Measurements from ENCODE around the gene FBXW8. TPM values are rescaled to one million over a fixed set of nuclear protein-coding genes. Genes with fewer than 3 reads are reported as not detected.

Gene FBXW8
- total RNA-seq, 2 experiments from 2014 or later: 7.3 to 8.0 TPM

- H3K36me3 Mint-ChIP-seq: peaks cover 3% of the 10 kb centered on the region
- no peak overlapping the region for H3K4me3 Mint-ChIP-seq
- H3K27me3 Mint-ChIP-seq: no peaks in the 10 kb centered on the region
- no peaks in the 10 kb centered on the region for H3K9me3 Mint-ChIP-seq
- no peak for DNase-seq
- H3K4me1 Mint-ChIP-seq: peaks cover 6% of the 10 kb centered on the region
- no peak overlapping the region for H3K27ac Mint-ChIP-seq
Observed at GRCh38 chr12:117003883-117004404, 93.2 kb downstream of the FBXW8 start.

GRCh38 chr12:117005417-117006046, 94.8 kb downstream of the FBXW8 start:
- H3K36me3 Mint-ChIP-seq: peaks cover 6% of the 10 kb centered on the region
- H3K4me3 Mint-ChIP-seq: no peak overlapping the region
- H3K27ac Mint-ChIP-seq: no peak overlapping the region

GRCh38 chr12:117006333-117006732, 95.6 kb downstream of the FBXW8 start:
- no peak overlapping the region for H3K27ac Mint-ChIP-seq
- peaks cover 9% of the 10 kb centered on the region for H3K36me3 Mint-ChIP-seq
- no peak for DNase-seq
- H3K9me3 Mint-ChIP-seq: no peaks in the 10 kb centered on the region
- H3K27me3 Mint-ChIP-seq: no peaks in the 10 kb centered on the region
- peaks cover 6% of the 10 kb centered on the region for H3K4me1 Mint-ChIP-seq
- no peak overlapping the region for H3K4me3 Mint-ChIP-seq

More at GRCh38 chr12:117005417-117006046, 94.8 kb downstream of the FBXW8 start:
- peaks cover 6% of the 10 kb centered on the region for H3K4me1 Mint-ChIP-seq
- H3K9me3 Mint-ChIP-seq: no peaks in the 10 kb centered on the region
- H3K27me3 Mint-ChIP-seq: no peaks in the 10 kb centered on the region
- DNase-seq: no peak

DNA sequence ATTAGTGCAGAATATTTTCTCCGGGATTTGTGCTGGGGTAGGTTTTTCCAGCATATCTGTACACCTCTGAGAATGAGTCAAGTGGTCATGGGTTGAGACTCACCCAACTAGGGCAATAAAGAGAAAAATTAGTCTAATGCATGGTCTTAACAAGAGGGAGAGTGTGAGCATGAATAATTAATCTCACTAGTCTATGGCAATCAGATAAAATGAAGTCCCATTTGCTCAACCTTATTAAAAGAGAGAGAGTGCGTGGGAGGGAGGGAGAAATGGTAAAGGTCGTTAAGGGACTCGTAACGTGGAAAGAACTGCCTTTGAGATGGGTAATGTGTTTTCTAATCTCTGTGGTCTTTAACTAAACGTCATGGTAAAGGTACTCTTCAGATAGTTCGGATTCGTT, 96.8 kb downstream of the FBXW8 start:
- no peak for DNase-seq
- peaks cover 4% of the 10 kb centered on the region for H3K9me3 Mint-ChIP-seq
- H3K36me3 Mint-ChIP-seq: peaks cover 19% of the 10 kb centered on the region
- no peak overlapping the region for H3K4me3 Mint-ChIP-seq
- peaks cover 6% of the 10 kb centered on the region for H3K4me1 Mint-ChIP-seq
- no peaks in the 10 kb centered on the region for H3K27me3 Mint-ChIP-seq
- no peak overlapping the region for H3K27ac Mint-ChIP-seq

DNA sequence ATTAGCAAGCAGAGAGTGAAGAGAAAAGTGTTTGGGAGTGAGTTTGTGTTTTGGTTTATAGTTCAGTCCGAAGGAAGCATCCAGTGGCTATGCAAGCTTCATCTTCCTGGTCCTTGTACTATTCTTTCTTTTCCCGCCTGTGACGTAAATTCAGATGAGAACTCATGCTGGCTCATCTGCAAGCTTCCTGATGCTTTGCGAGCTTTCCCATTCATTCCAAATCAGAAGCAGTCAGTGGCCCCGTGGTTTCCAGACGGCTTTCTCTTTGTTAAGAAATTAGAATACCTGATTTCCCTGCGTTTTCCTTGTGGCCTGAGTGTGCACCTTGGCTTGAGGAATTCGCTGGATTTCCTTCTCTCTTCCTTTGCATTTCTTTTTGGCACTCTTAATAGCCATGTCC, 99.0 kb downstream of the FBXW8 start:
- no peak for DNase-seq
- peaks cover 13% of the 10 kb centered on the region for H3K9me3 Mint-ChIP-seq
- H3K27ac Mint-ChIP-seq: no peak overlapping the region
- H3K27me3 Mint-ChIP-seq: no peaks in the 10 kb centered on the region
- H3K4me3 Mint-ChIP-seq: no peak overlapping the region
- H3K4me1 Mint-ChIP-seq: peaks cover 6% of the 10 kb centered on the region
- peaks cover 39% of the 10 kb centered on the region for H3K36me3 Mint-ChIP-seq

DNA sequence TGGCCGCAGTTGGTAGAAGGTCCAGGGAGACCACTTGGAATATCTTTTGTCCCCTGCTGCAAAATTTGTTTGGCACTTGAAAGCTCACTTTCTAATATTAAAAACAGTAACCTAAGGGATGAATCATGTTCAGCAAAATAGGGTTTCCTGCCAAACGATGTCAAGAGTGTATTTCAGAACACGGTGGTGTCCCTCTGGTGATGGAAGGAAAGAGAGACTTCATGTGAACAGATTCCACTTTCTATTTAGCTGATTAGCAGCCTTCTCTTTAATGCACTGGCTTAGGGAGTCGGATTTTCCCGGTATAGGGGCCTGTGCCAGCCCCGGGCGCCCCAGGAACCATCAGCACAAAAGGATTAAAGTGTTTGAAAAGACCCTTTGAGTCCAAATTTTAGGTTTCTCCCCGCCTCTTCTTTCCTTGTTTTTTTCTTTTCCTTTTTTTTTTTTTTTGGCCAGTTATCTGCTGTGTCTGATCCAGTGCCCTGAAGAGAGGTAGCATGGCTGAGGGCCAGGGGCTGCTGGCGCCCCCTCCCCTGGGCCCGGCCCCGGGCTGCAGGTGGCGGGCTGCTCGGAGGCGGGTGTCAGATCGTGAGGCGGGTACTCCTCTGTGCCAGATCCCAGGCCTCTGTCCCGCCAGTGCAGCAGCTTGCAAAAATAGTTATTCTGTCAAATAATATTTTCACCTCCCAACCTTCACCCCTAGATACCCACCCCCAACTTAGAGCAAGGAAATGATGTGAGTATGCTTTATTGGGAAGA, 100.1 kb downstream of the FBXW8 start:
- Mint-ChIP-seq H3K27ac (no peak overlapping the region), H3K36me3 (peaks cover 50% of the 10 kb centered on the region), H3K4me3 (no peak overlapping the region), H3K9me3 (peaks cover 16% of the 10 kb centered on the region), H3K4me1 (peaks cover 6% of the 10 kb centered on the region), H3K27me3 (no peaks in the 10 kb centered on the region)
- no peak for DNase-seq

- H3K4me3 Mint-ChIP-seq: no peak overlapping the region
- H3K9me3 Mint-ChIP-seq: peaks cover 17% of the 10 kb centered on the region
- H3K27ac Mint-ChIP-seq: no peak overlapping the region
- peaks cover 6% of the 10 kb centered on the region for H3K4me1 Mint-ChIP-seq
- H3K36me3 Mint-ChIP-seq: peaks cover 55% of the 10 kb centered on the region
- no peak for DNase-seq
- no peaks in the 10 kb centered on the region for H3K27me3 Mint-ChIP-seq
Observed at GRCh38 chr12:117011988-117012805, 101.4 kb downstream of the FBXW8 start.

- H3K9me3 Mint-ChIP-seq: peaks cover 17% of the 10 kb centered on the region
- no peak overlapping the region for H3K27ac Mint-ChIP-seq
- H3K36me3 Mint-ChIP-seq: peaks cover 53% of the 10 kb centered on the region
- no peaks in the 10 kb centered on the region for H3K27me3 Mint-ChIP-seq
- no peak for DNase-seq
- H3K4me1 Mint-ChIP-seq: no peaks in the 10 kb centered on the region
- H3K4me3 Mint-ChIP-seq: no peak overlapping the region
Observed at GRCh38 chr12:117013726-117014125, 103.0 kb downstream of the FBXW8 start.

- DNase-seq: no peak
- Mint-ChIP-seq H3K27me3 (no peaks in the 10 kb centered on the region), H3K27ac (no peak overlapping the region), H3K36me3 (peaks cover 53% of the 10 kb centered on the region), H3K4me1 (no peaks in the 10 kb centered on the region), H3K4me3 (no peak overlapping the region), H3K9me3 (peaks cover 17% of the 10 kb centered on the region)
Observed at GRCh38 chr12:117014342-117014887, 103.7 kb downstream of the FBXW8 start.

GRCh38 chr12:117015811-117016210, 105.1 kb downstream of the FBXW8 start:
- no peaks in the 10 kb centered on the region for H3K4me1 Mint-ChIP-seq
- H3K4me3 Mint-ChIP-seq: no peak overlapping the region
- H3K36me3 Mint-ChIP-seq: peaks cover 49% of the 10 kb centered on the region
- peaks cover 17% of the 10 kb centered on the region for H3K9me3 Mint-ChIP-seq
- no peak for DNase-seq
- H3K27ac Mint-ChIP-seq: no peak overlapping the region
- no peaks in the 10 kb centered on the region for H3K27me3 Mint-ChIP-seq

DNA sequence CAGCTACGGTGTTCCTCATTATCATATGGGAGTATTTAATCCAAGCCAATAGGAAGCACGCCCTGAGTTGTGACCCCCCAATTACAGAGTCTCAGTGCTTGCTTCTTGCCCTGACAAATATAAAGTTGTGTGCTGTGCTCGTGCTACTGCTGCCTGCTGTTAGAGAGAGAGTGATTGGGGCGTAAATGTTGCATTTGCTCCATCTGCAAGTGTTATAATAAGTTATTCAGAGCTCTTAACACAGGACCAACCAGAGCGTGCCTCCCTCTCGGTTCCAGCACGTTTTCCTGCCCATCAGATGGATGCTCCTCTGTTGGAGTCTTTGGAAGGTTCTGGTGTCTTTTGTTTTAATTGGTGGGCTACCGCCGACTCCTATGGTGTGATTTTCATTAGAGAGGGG, 107.1 kb downstream of the FBXW8 start:
- Mint-ChIP-seq H3K9me3 (peaks cover 12% of the 10 kb centered on the region), H3K27ac (no peak overlapping the region), H3K4me3 (no peak overlapping the region), H3K27me3 (no peaks in the 10 kb centered on the region), H3K36me3 (peaks cover 34% of the 10 kb centered on the region), H3K4me1 (no peaks in the 10 kb centered on the region)
- DNase-seq: no peak

- H3K27ac Mint-ChIP-seq: no peak overlapping the region
- DNase-seq: no peak
- H3K27me3 Mint-ChIP-seq: no peaks in the 10 kb centered on the region
- peaks cover 29% of the 10 kb centered on the region for H3K36me3 Mint-ChIP-seq
- H3K4me1 Mint-ChIP-seq: no peaks in the 10 kb centered on the region
- H3K4me3 Mint-ChIP-seq: no peak overlapping the region
- H3K9me3 Mint-ChIP-seq: peaks cover 7% of the 10 kb centered on the region
Observed at GRCh38 chr12:117018276-117018675, 107.5 kb downstream of the FBXW8 start.

- Mint-ChIP-seq H3K4me1 (no peaks in the 10 kb centered on the region), H3K4me3 (no peak overlapping the region), H3K36me3 (peaks cover 27% of the 10 kb centered on the region), H3K27me3 (no peaks in the 10 kb centered on the region), H3K9me3 (peaks cover 7% of the 10 kb centered on the region), H3K27ac (no peak overlapping the region)
- no peak for DNase-seq
Observed at GRCh38 chr12:117018685-117019084, 107.9 kb downstream of the FBXW8 start.

GRCh38 chr12:117019866-117020265, 109.1 kb downstream of the FBXW8 start:
- H3K27ac Mint-ChIP-seq: no peak overlapping the region
- H3K27me3 Mint-ChIP-seq: no peaks in the 10 kb centered on the region
- H3K9me3 Mint-ChIP-seq: peaks cover 4% of the 10 kb centered on the region
- DNase-seq: no peak
- peaks cover 16% of the 10 kb centered on the region for H3K36me3 Mint-ChIP-seq
- H3K4me1 Mint-ChIP-seq: no peaks in the 10 kb centered on the region
- no peak overlapping the region for H3K4me3 Mint-ChIP-seq
